NCI-H1930 (cell line): ENCODE results near the gene GSG1L2.
"Not testable (repeated sequence)": the region's sequence is repeated elsewhere in the genome, so short reads cannot be mapped to it uniquely, and the experiment has no call there.

Experiments used
- DNase-seq, 2 experiments: peaks; one replicate each; lab custom pipeline; 2025; lab: John Stamatoyannopoulos, UW

GSG1L2 gene

GRCh38 chr17:9788601-9789000 is 33.3 kb downstream of the GSG1L2 start:
- DNase-seq: no peak

DNA sequence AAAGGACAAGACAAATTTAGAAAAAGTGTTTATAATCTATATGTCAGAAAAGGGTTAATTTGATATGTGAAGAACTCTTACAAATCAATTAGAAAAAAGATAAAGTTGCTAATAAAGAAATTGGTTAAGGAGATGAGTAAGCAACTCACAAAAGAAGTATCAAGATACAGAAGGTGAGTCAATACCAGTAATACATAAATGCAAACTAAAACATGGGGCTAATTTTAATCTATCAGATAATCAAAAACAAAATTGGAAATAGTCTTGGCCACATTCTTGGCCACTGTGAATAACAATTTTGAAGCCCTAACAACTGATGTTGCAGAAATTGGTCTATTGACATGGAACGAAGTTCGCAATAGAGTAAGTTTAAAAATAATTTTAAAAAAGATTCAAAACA is 37.3 kb downstream of the GSG1L2 start:
- DNase-seq: no peak

DNA sequence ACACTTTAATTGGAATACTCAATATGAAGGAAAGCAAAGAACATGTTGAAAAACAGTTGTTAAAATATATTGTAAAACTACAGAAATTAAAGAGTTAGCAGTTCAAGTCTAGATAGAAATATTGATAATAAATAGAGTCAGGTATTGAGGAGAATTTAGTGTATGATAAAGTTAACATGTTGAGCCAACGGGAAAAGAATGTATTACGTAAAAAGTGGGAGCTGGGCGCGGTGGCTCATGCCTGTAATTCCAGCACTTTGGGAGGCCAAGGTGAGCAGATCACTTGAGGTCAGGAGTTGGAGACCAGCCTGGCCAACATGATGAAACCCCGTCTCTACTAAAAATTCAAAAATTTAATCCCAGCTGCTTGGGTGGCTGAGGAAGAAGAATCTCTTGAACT is 38.4 kb downstream of the GSG1L2 start:
- not testable (repeated sequence) for DNase-seq

DNA sequence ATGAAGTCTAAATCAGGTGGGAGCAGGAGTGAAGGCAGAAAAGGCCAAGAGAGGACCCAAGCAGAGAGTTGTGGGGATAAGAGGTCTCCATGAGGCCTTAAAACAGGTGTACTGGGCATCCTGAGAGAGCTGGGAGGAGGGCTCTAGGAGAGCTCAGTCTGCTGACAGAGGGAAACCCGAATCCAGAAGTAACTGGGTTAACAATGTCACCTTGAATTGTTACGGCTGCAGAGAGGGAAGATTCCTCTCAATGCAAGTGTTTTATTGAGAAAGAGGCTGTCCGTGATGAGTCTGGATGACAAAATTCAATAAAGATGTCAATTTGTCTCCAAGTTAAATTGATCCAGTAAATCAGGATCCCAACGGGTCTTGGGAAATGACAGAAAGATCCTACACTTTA is 38.8 kb downstream of the GSG1L2 start:
- no peak for DNase-seq

GRCh38 chr17:9780552-9780951 is 41.3 kb downstream of the GSG1L2 start:
- DNase-seq: no peak

DNA sequence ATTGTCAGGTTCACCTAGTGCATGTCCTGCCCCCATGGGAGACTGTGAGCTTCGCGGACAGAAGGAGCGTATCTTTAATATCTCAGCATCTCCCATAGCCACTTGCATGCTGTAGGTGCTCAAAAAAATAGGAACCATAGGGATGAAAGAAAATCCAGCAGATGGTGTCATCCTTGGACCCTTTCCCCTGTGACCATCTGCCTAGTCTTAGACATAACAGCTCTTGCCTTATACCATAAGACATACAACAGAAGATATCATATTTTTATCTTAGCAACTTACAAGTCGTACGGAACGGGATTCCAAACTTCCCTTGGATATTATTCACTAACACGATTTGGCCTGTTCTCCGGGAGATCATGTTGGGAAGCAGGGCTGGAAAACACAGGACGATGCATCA is 45.0 kb downstream of the GSG1L2 start:
- DNase-seq: no peak

DNA sequence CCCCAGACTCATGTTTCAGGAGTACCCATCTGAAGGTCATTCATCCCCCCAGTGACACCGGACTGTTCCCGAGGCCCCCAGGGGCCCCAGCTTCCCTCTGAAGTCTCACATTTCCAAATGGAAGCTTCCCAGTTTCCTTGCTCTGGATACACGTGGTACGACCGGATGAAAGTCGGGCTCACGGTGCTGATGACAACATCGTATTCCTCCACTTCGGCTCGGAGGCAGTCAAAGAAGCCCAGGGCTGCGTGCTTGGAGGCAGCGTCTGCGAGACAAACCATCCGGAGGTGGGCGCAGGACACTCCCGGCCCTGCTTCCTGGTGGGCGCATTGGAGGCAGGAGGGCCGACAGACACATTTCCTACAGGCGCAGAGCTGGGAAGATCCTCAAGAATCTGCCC is 49.2 kb downstream of the GSG1L2 start:
- DNase-seq: no peak

GRCh38 chr17:9771465-9771864 is 50.4 kb downstream of the GSG1L2 start:
- no peak for DNase-seq

DNA sequence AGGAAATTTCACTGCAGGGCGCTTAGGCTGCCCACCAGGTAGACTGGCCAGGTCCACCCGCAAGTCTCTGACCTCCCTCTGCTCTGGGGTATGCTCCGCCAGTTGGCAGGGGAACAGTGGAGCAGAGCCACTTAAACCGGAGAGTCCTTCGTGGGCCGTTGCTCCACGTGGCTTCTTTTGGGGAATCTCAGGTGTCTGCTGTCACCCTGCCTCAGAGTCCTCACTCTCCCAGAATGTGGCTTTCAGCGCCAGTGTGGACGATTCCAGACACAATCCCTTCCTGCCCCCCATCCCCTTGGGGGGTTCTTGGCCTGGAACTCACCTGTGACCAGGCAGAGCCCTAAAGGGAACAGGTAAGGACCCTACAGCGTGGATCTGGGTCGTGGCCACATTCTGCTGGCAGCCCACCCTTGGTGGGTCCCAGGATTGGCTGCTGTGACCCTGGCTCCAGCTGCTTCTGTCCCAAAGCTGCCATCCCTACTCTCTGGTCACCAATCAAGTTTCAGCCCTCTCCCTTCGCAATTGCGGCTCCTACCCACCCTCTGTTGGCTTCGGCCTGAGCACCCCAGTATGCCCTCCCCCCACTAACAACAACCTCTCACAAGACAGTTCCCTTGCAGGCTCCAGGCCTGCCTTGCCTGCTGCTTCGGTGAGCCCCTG is 52.7 kb downstream of the GSG1L2 start:
- no peak for DNase-seq

GRCh38 chr17:9768381-9768934 is 53.4 kb downstream of the GSG1L2 start:
- DNase-seq: no peak

DNA sequence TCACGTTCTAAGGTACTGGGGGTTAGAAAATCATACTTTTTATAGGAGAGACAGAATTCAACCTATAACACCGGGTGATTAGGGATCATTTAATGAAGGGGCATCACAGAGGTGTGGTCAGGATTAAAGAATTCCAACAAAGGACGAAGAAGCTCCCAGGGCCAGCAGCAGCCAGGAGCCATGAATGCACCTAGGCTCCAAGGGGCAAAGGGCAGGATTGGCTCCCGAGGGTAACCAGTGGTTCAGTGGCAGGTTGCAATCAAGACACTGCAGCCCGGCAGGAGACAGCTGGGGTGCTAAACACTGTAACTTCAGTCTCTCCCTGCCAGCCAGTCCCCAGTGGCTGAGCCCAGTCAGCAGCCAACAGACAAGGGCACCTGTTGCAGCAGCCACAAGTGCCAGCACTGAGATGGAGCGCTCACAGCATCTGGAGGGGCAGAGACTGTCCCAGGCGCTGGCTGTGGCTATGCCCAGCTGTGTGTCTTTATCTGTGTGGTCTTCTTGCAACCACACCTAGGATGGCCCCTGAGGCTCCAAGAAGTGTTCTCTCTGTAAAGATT is 54.4 kb downstream of the GSG1L2 start:
- DNase-seq: no peak

DNA sequence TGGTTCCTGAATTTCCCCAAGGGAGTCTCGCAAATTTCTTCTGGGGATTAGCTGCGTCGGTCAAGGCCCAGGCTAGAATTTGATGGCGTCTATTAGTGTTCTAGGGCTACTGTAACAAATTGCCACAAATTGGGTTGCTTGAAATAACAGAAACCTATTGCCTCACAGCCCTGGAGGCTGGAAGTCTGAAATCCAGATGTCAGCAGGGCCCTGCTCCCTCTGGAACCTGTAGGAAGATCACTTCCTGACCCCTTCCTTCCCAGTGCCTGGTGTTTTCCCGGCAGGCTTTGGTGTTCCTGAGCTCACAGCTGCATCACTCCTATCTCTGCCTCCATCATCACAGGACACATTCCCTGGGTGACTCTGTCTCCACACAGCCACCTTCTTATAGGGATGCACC is 54.9 kb downstream of the GSG1L2 start:
- DNase-seq: no peak

DNA sequence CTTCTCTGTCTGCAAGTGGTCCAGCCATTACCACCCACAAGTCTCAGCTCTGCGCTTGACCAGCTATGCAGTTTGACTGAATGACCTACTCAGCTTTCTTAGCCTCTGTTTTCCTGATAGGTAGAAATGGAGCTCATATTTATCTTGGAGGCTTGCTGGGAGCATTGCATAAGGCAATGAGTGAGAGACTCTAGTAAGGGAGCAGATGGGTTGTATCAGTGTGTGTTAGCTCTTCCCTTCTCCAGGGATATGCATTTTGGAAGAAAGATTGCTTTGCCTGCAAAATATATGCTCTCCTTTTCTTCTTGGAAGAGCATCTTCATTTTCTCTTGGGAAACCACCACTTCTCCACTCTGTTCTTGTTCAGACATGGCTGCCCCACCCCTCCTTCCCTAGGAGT is 56.6 kb downstream of the GSG1L2 start:
- DNase-seq: no peak

DNA sequence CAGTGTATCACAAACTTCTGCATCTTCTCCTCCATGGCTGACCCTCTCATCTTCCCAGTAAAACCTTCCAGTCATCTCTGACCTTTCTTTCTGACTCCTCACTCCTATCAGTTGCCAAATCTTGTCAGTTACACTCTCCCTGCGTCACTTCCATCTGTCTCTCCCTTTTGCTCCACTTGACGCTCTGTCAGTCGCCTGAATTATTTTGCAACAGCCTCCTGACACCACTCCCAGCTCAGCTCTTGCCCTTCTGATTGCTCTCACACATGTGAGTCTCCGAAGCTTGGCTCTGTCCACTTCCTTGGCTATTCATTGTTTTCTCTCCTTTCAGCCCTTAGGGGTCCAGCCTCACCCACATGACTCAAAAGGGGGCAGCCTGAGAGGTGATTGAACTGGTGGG is 58.2 kb downstream of the GSG1L2 start:
- no peak for DNase-seq

DNA sequence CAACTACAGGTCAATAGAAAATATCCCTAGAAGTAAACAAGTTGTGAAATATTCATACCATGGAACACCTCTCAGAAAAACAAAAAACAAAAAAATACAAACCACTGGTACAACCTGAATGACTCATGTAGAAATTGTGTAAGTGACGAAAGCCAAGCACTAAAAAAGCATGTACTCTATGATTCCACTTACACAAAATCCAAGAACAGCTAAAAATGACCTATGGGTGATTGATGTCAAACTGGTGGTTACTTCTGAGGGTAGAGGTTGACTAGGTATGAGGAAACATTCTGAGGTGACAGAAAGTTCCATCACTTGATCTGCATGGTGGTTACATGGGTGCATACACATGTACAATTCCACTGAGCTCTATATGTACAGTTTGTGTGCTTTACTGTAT is 61.6 kb downstream of the GSG1L2 start:
- no peak for DNase-seq

DNA sequence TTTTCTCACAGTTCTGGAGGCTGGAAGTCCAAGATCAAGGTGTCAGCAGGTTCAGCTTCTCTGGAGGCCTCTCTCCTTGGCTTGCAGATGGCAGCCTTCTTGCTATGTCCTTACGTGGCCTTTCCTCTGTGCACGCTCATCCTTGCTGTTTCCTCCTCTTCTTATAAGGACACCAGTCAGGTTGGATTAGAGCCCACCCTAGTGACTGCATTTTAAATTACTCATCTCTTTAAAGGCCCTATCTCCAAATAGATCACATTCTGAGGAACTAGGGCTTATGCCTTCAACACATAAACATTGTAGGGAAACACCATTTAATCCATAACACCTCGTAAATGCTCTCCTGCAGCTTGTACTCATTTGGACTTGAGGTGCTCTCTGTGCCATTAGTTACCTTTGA is 66.8 kb downstream of the GSG1L2 start:
- DNase-seq: no peak
